H9 (cell line): ENCODE results near the gene TK2. TPM values are rescaled to one million over a fixed set of nuclear protein-coding genes. Genes with fewer than 3 reads are reported as not detected.

Source experiments
- DNase-seq: peaks from one replicate; pipeline ENCODE4 v3.0.0-alpha.2; 2017
- H2AFZ ChIP-seq: one replicate; pipeline ENCODE4 v1.6.1; 2013; ENCODE audit warnings: mild to moderate bottlenecking, low read length, control low read depth, moderate library complexity
- H2AK5ac ChIP-seq: 2 replicates; pipeline ENCODE4 v1.6.1; 2013; ENCODE audit warnings: low read length, control low read depth, mixed read lengths; ENCODE audit not compliant: insufficient read length
- H2BK120ac ChIP-seq: one replicate; pipeline ENCODE4 v1.6.1; 2013; ENCODE audit warnings: low read depth, mild to moderate bottlenecking, low read length, control low read depth, inconsistent platforms; ENCODE audit not compliant: poor library complexity, severe bottlenecking
- H2BK12ac ChIP-seq: 2 replicates; pipeline ENCODE4 v1.6.1; 2013; ENCODE audit warnings: low read length, control low read depth, mixed read lengths, low read depth; ENCODE audit not compliant: insufficient read length
- H2BK15ac ChIP-seq: 2 replicates; pipeline ENCODE4 v1.6.1; 2013; ENCODE audit warnings: low read depth, low read length, control low read depth
- H2BK20ac ChIP-seq: one replicate; pipeline ENCODE4 v1.6.1; 2013; ENCODE audit warnings: low read depth, mild to moderate bottlenecking, low read length, control low read depth, inconsistent platforms; ENCODE audit not compliant: poor library complexity, severe bottlenecking
- H2BK5ac ChIP-seq: 2 replicates; pipeline ENCODE4 v1.6.1; 2013; ENCODE audit warnings: low read length, control low read depth, mixed read lengths; ENCODE audit not compliant: insufficient read length
- H3K14ac ChIP-seq: 2 replicates; pipeline ENCODE4 v1.6.1; 2013; ENCODE audit warnings: low read length, control low read depth; ENCODE audit not compliant: insufficient read depth
- H3K18ac ChIP-seq: 2 replicates; pipeline ENCODE4 v1.6.1; 2013; ENCODE audit warnings: low read depth, mild to moderate bottlenecking, mixed read lengths, low read length, control low read depth; ENCODE audit not compliant: insufficient read length
- H3K23ac ChIP-seq: 2 replicates; pipeline ENCODE4 v1.6.1; 2013; ENCODE audit warnings: low read length, control low read depth, mixed read lengths, low read depth; ENCODE audit not compliant: insufficient read length
- H3K23me2 ChIP-seq: 2 replicates; pipeline ENCODE4 v1.6.1; 2013; ENCODE audit warnings: low read depth, mild to moderate bottlenecking, mixed read lengths, low read length, control low read depth; ENCODE audit not compliant: insufficient read length, poor library complexity, severe bottlenecking
- H3K27ac ChIP-seq: 2 replicates; pipeline ENCODE4 v1.5.1; 2013; ENCODE audit warnings: low read length, control low read depth, mixed read lengths, low read depth; ENCODE audit not compliant: insufficient read length
- H3K27me3 ChIP-seq: 2 replicates; pipeline ENCODE4 v1.6.1; 2013; ENCODE audit warnings: low read length, control low read depth, inconsistent platforms; ENCODE audit not compliant: insufficient read depth
- H3K4ac ChIP-seq: 2 replicates; pipeline ENCODE4 v1.6.1; 2013; ENCODE audit warnings: low read depth, mild to moderate bottlenecking, control low read depth, inconsistent platforms, low read length, moderate library complexity
- H3K4me1 ChIP-seq: 2 replicates; pipeline ENCODE4 v1.6.1; 2013; ENCODE audit warnings: low read length, control low read depth, inconsistent platforms; ENCODE audit not compliant: insufficient read depth
- H3K4me2 ChIP-seq: 2 replicates; pipeline ENCODE4 v1.6.1; 2013; ENCODE audit warnings: low read length, control low read depth, mixed read lengths; ENCODE audit not compliant: insufficient read length, insufficient read depth
- H3K56ac ChIP-seq: 2 replicates; pipeline ENCODE4 v1.6.1; 2013; ENCODE audit warnings: low read depth, mild to moderate bottlenecking, mixed read lengths, low read length, control low read depth; ENCODE audit not compliant: insufficient read length
- H3K79me1 ChIP-seq: 2 replicates; pipeline ENCODE4 v1.6.1; 2013; ENCODE audit warnings: low read depth, mild to moderate bottlenecking, moderate library complexity, low read length, control low read depth, inconsistent platforms; ENCODE audit not compliant: insufficient read depth, poor library complexity, severe bottlenecking
- H3K79me2 ChIP-seq: 2 replicates; pipeline ENCODE4 v1.6.1; 2013; ENCODE audit warnings: low read length, control low read depth, inconsistent platforms; ENCODE audit not compliant: insufficient read depth
- H3K9ac ChIP-seq: 2 replicates; pipeline ENCODE4 v1.6.1; 2013; ENCODE audit warnings: low read length, control low read depth, mixed read lengths; ENCODE audit not compliant: insufficient read length; ENCODE audit errors: extremely low read depth
- H3K9me3 ChIP-seq: one replicate; pipeline ENCODE4 v1.6.1; 2013; ENCODE audit warnings: low read depth, low read length, inconsistent platforms; ENCODE audit not compliant: control insufficient read depth
- H3T11ph ChIP-seq: one replicate; pipeline ENCODE4 v1.6.1; 2013; ENCODE audit warnings: mild to moderate bottlenecking, low read length, control low read depth, inconsistent platforms
- H4K20me1 ChIP-seq: one replicate; pipeline ENCODE4 v1.6.1; 2013; ENCODE audit not compliant: control insufficient read depth, insufficient read length, insufficient read depth
- H4K5ac ChIP-seq: 2 replicates; pipeline ENCODE4 v1.6.1; 2013; ENCODE audit warnings: low read depth, mild to moderate bottlenecking, mixed read lengths, low read length, control low read depth; ENCODE audit not compliant: insufficient read length
- H4K8ac ChIP-seq: replicated peaks from 2 replicates; pipeline ENCODE4 v1.6.1; 2013; ENCODE audit warnings: low read length, control low read depth, mixed read lengths, low read depth; ENCODE audit not compliant: insufficient read length
- H4K91ac ChIP-seq: 2 replicates; pipeline ENCODE4 v1.6.1; 2013; ENCODE audit warnings: low read depth, mild to moderate bottlenecking, moderate library complexity, mixed read lengths, low read length, control low read depth; ENCODE audit not compliant: insufficient read length
- H3K27ac Mint-ChIP-seq, 3 experiments: 2 replicates in 2 of 3; 3 replicates in 1 of 3; pipeline ENCODE4 v1.8.0; 2020 to 2021; ENCODE audit warnings: mixed read lengths in 3 of 3, mild to moderate bottlenecking in 1 of 3, moderate library complexity in 1 of 3
- H3K27me3 Mint-ChIP-seq: 2 replicates; pipeline ENCODE4 v1.8.0; 2021; ENCODE audit warnings: low read depth, mild to moderate bottlenecking, moderate library complexity, mixed read lengths
- H3K36me3 Mint-ChIP-seq, 3 experiments: 2 replicates in 2 of 3; 3 replicates in 1 of 3; pipeline ENCODE4 v1.8.0; 2020 to 2021; ENCODE audit warnings: low read depth in 3 of 3, mixed read lengths in 3 of 3; ENCODE audit not compliant: insufficient read depth in 1 of 3
- H3K4me1 Mint-ChIP-seq, 2 experiments: 2 replicates each; pipeline ENCODE4 v1.8.0; 2020; ENCODE audit warnings: mixed read lengths in 2 of 2
- H3K4me3 Mint-ChIP-seq, 2 experiments: 2 replicates in 1 of 2; 3 replicates in 1 of 2; pipeline ENCODE4 v1.8.0; 2020 to 2021; ENCODE audit warnings: mild to moderate bottlenecking in 2 of 2, mixed read lengths in 2 of 2, moderate library complexity in 1 of 2
- H3K9me3 Mint-ChIP-seq, 2 experiments: 2 replicates in 1 of 2; 3 replicates in 1 of 2; pipeline ENCODE4 v1.8.0; 2020; ENCODE audit warnings: mild to moderate bottlenecking in 2 of 2, mixed read lengths in 2 of 2, moderate library complexity in 1 of 2
- WGBS: extraction: QIAGEN DNeasy Blood & Tissue Kit; methylation state at CpG from one replicate; pipeline ENCODE4 v1.1.7; 2013; ENCODE audit warnings: missing lambda C conversion rate, low lambda C conversion rate, mixed read lengths; ENCODE audit not compliant: insufficient read length; ENCODE audit errors: extremely low coverage; 5-methylcytosine and 5-hydroxymethylcytosine counted together
- total RNA-seq: library from RNA; stranded (reverse); gene quantifications from 2 replicates; pipeline ENCODE4 v1.2.1, GENCODE V29; 2021
- TF ChIP-seq, protein P1 (sequence below): fragments of 200-600 bp; sonication (generic); conservative IDR thresholded peaks from 3 replicates; pipeline ENCODE4 v1.8.0; 2021; ENCODE audit warnings: antibody characterized with exemption, mild to moderate bottlenecking

The TK2 gene
- total RNA-seq, 1 experiment from 2014 or later: 5.2 TPM

DNA sequence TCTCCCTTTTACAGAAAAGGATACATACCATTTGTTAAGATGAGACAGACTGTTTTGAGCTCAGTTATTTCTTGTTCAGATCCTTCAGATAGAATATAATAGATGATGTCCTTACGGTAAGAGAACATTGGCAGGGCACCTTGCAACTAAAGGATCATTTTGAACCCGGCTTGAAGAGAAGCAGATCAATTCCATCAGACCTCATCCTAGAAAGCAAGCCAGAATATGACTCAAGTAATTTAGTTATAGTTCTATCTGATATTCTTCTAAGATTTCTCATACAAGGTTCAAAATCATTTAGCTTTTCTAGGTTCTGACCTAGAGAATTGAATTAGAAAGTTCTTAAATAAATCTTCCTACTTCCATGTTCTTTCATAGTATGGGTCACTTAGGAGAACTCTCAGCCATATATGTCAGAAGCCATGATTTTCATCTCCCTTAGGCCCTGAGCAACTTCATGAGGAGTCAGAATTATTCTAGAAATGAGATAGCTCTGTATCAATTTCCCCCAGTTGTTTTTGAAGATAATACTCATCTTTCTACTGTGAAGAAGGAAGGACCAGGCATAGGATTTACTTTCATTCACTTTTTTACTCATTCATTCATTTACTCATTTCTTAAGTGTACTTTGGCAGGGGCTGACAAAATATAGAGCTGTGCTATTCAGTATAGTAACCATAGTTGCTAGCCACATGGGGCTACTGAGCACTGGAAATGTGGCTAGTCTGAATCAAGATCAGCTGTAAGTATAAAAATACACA, 13.8 kb upstream of the TK2 start:
- H2AFZ ChIP-seq: no peak overlapping the region
- H3T11ph ChIP-seq: no peak overlapping the region
- no peak overlapping the region for H3K4me2 ChIP-seq
- Mint-ChIP-seq H3K4me1 (no peaks in the 10 kb centered on the region), H3K9me3 (no peaks in the 10 kb centered on the region), H3K27me3 (no peaks in the 10 kb centered on the region), H3K27ac (no peak overlapping the region), H3K36me3 (peaks cover 3 to 23% (median 20%) of the 10 kb centered on the region in 3 experiments; a peak in 5 of 7 replicates), H3K4me3 (no peak overlapping the region)
- no peaks in the 10 kb centered on the region for H3K79me2 ChIP-seq
- peaks cover 3% of the 10 kb centered on the region for H4K20me1 ChIP-seq
- no peak overlapping the region for H2BK120ac ChIP-seq
- H2BK5ac ChIP-seq: no peak overlapping the region
- no peaks in the 10 kb centered on the region for H3K9me3 ChIP-seq
- H3K9ac ChIP-seq: no peak overlapping the region
- H3K4me1 ChIP-seq: no peaks in the 10 kb centered on the region
- H2BK20ac ChIP-seq: no peak overlapping the region
- H3K79me1 ChIP-seq: no peaks in the 10 kb centered on the region
- no peak overlapping the region for H4K8ac ChIP-seq
- TF ChIP-seq, protein P1, sequence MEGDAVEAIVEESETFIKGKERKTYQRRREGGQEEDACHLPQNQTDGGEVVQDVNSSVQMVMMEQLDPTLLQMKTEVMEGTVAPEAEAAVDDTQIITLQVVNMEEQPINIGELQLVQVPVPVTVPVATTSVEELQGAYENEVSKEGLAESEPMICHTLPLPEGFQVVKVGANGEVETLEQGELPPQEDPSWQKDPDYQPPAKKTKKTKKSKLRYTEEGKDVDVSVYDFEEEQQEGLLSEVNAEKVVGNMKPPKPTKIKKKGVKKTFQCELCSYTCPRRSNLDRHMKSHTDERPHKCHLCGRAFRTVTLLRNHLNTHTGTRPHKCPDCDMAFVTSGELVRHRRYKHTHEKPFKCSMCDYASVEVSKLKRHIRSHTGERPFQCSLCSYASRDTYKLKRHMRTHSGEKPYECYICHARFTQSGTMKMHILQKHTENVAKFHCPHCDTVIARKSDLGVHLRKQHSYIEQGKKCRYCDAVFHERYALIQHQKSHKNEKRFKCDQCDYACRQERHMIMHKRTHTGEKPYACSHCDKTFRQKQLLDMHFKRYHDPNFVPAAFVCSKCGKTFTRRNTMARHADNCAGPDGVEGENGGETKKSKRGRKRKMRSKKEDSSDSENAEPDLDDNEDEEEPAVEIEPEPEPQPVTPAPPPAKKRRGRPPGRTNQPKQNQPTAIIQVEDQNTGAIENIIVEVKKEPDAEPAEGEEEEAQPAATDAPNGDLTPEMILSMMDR: no peak
- no peak overlapping the region for H3K23ac ChIP-seq
- no peak for DNase-seq
- no peak overlapping the region for H4K5ac ChIP-seq
- no peak overlapping the region for H4K91ac ChIP-seq
- no peak overlapping the region for H3K56ac ChIP-seq
- no peak overlapping the region for H3K27ac ChIP-seq
- H3K27me3 ChIP-seq: no peaks in the 10 kb centered on the region
- H2AK5ac ChIP-seq: no peak overlapping the region
- H2BK15ac ChIP-seq: no peak overlapping the region
- no peak overlapping the region for H3K18ac ChIP-seq
- no CpG with 5 or more reads among the region's 2 CpGs for WGBS
- H3K23me2 ChIP-seq: no peaks in the 10 kb centered on the region
- H3K4ac ChIP-seq: no peak overlapping the region
- no peak overlapping the region for H3K14ac ChIP-seq
- H2BK12ac ChIP-seq: no peak overlapping the region
